MM.1S (cell line): Measurements from ENCODE around the gene SRRT.

Experiments
- CTCF ChIP-seq: fragments of 300-600 bp; sonication (generic); IDR thresholded peaks from 2 replicates; pipeline ENCODE4 v1.5.1; 2016; ENCODE audit warnings: antibody characterized with exemption, low read length, mixed read lengths
- EZH2 ChIP-seq: fragments of 300-600 bp; sonication (generic); optimal IDR thresholded peaks from 2 replicates; pipeline ENCODE3; 2017; ENCODE audit warnings: low read depth, mild to moderate bottlenecking, antibody characterized with exemption, low read length, mixed read lengths
- EZH2phosphoT487 ChIP-seq: fragments of 300-600 bp; sonication (generic); IDR thresholded peaks from 2 replicates; pipeline ENCODE4 v1.6.1; 2018; ENCODE audit warnings: antibody characterized with exemption, low read length

GRCh38 chr7:100893318-100893895, 18.5 kb downstream of the SRRT start:
- TF ChIP-seq CTCF, result no peak
- TF ChIP-seq EZH2phosphoT487, result no peak
- no peak for TF ChIP-seq EZH2
